GM19240 (cell line): ENCODE measurements around the gene SNX25.

Experiments used
- DNase-seq: peaks from one replicate; pipeline ENCODE4 v3.0.0; 2011; ENCODE audit warnings: low spot score; ENCODE audit not compliant: insufficient read length

The SNX25 gene

GRCh38 chr4:185374027-185374426 lies 164.6 kb downstream of the SNX25 start:
- DNase-seq: no peak

- DNase-seq: no peak
These were observed 165.2 kb downstream of the SNX25 start for GRCh38 chr4:185374573-185374972.

- no peak for DNase-seq
These were observed 168.9 kb downstream of the SNX25 start for GRCh38 chr4:185378264-185378663.

GRCh38 chr4:185379326-185380295 lies 170.2 kb downstream of the SNX25 start:
- DNase-seq: no peak

GRCh38 chr4:185380320-185380719 lies 170.9 kb downstream of the SNX25 start:
- DNase-seq: no peak

GRCh38 chr4:185381288-185382196 lies 172.1 kb downstream of the SNX25 start:
- no peak for DNase-seq

- DNase-seq: no peak
These were observed 173.4 kb downstream of the SNX25 start for GRCh38 chr4:185382754-185383153.

- no peak for DNase-seq
These were observed 174.1 kb downstream of the SNX25 start for GRCh38 chr4:185383451-185383850.

- no peak for DNase-seq
These were observed 174.7 kb downstream of the SNX25 start for GRCh38 chr4:185384061-185384460.

- no peak for DNase-seq
These were observed 175.5 kb downstream of the SNX25 start for GRCh38 chr4:185384930-185385331.

GRCh38 chr4:185387957-185388356 lies 178.6 kb downstream of the SNX25 start:
- no peak for DNase-seq

- DNase-seq: no peak
These were observed 181.5 kb downstream of the SNX25 start for GRCh38 chr4:185390941-185391340.

GRCh38 chr4:185392156-185392555 lies 182.8 kb downstream of the SNX25 start:
- no peak for DNase-seq

GRCh38 chr4:185394568-185395237 lies 185.3 kb downstream of the SNX25 start:
- DNase-seq: no peak

GRCh38 chr4:185395238-185395955 lies 186.0 kb downstream of the SNX25 start, which contains the start of gene LRP2BP:
Gene LRP2BP, minus strand, starts transcription at chr4:185395924. Its CDS starts 17,738 bp downstream, at chr4:185378186.
- DNase-seq: no peak

GRCh38 chr4:185395956-185396723 lies 186.7 kb downstream of the SNX25 start:
- peak; percentile 76 for DNase-seq

- DNase-seq: no peak
These were observed 187.5 kb downstream of the SNX25 start, which contains the start of gene ANKRD37 for GRCh38 chr4:185396724-185397385. Gene ANKRD37, plus strand, starts transcription at chr4:185396841. Its CDS starts 83 bp downstream, at chr4:185396924.

GRCh38 chr4:185398618-185399017 lies 189.2 kb downstream of the SNX25 start:
- DNase-seq: no peak

- no peak for DNase-seq
These were observed 190.1 kb downstream of the SNX25 start for GRCh38 chr4:185399466-185399865.
